OCI-LY7 (cell line): ENCODE data around the gene ANKRD10. TPM values are rescaled to one million over a fixed set of nuclear protein-coding genes. Genes with fewer than 3 reads are reported as not detected.

Experiments
- BruUV-seq: library from RNA; stranded (reverse); fragments of 400-500 nt; replicated peaks from 2 replicates; lab custom pipeline; 2021; lab: Mats Ljungman, UMichigan
- CTCF ChIA-PET: fragments of 300-600 bp; sonication (Branson Sonifier 250); formaldehyde crosslinking; loops from one replicate; lab custom pipeline; 2022; ENCODE audit warnings: antibody characterized with exemption; ENCODE audit not compliant: unreplicated experiment; lab: Charles Lee
- POLR2A ChIA-PET: fragments of 300-600 bp; sonication (Branson Sonifier 250); formaldehyde crosslinking; loops from one replicate; lab custom pipeline; 2022; ENCODE audit warnings: antibody characterized with exemption; lab: Charles Lee
- DNase-seq: peaks from one replicate; pipeline ENCODE4 v3.0.0-alpha.2; 2015; ENCODE audit warnings: low spot score
- H2AFZ ChIP-seq: fragments of 200-600 bp; sonication (generic), shearing (Covaris generic); 2 replicates; pipeline ENCODE4 v1.6.1; 2014; ENCODE audit warnings: mild to moderate bottlenecking, antibody characterized with exemption, low read length, moderate library complexity
- H3K27ac ChIP-seq: fragments of 200-600 bp; sonication (generic); 2 replicates; pipeline ENCODE4 v1.5.1; 2014; ENCODE audit warnings: mixed run types, low read depth, mild to moderate bottlenecking, moderate library complexity, low read length, inconsistent platforms; ENCODE audit not compliant: poor library complexity, severe bottlenecking
- H3K36me3 ChIP-seq: fragments of 200-600 bp; sonication (generic); 2 replicates; pipeline ENCODE4 v1.6.1; 2014; ENCODE audit warnings: mild to moderate bottlenecking, antibody characterized with exemption, low read length, moderate library complexity, mixed read lengths; ENCODE audit not compliant: insufficient read depth
- H3K4me1 ChIP-seq: fragments of 200-600 bp; sonication (generic); 2 replicates; pipeline ENCODE4 v1.5.1; 2014; ENCODE audit warnings: mild to moderate bottlenecking, low read length; ENCODE audit not compliant: insufficient read depth, poor library complexity, severe bottlenecking
- H3K4me2 ChIP-seq: fragments of 200-600 bp; sonication (generic); 2 replicates; pipeline ENCODE4 v1.6.1; 2014; ENCODE audit warnings: mild to moderate bottlenecking, low read length
- H3K4me3 ChIP-seq: fragments of 200-600 bp; sonication (generic); 2 replicates; pipeline ENCODE4 v1.5.1; 2014; ENCODE audit warnings: mild to moderate bottlenecking, low read depth, low read length; ENCODE audit not compliant: poor library complexity, severe bottlenecking
- H3K79me2 ChIP-seq: fragments of 200-600 bp; sonication (generic); 2 replicates; pipeline ENCODE4 v1.6.1; 2016; ENCODE audit warnings: low read depth, mild to moderate bottlenecking, low read length, moderate library complexity, mixed read lengths; ENCODE audit not compliant: insufficient read depth
- H3K9me2 ChIP-seq: fragments of 200-600 bp; sonication (generic); 2 replicates; pipeline ENCODE4 v1.6.1; 2016; ENCODE audit warnings: mild to moderate bottlenecking, low read length, mixed read lengths; ENCODE audit not compliant: insufficient read depth
- H3K9me3 ChIP-seq: fragments of 200-600 bp; sonication (generic); 2 replicates; pipeline ENCODE4 v1.6.1; 2014; ENCODE audit warnings: mild to moderate bottlenecking, mixed run types, low read length, mixed read lengths
- H4K20me1 ChIP-seq: fragments of 200-600 bp; sonication (generic); 2 replicates; pipeline ENCODE4 v1.6.1; 2014; ENCODE audit warnings: mild to moderate bottlenecking, antibody characterized with exemption, low read length, moderate library complexity, mixed read lengths; ENCODE audit not compliant: insufficient read depth
- CTCF ChIP-seq: fragments of 200-600 bp; sonication (generic); conservative IDR thresholded peaks from 2 replicates; pipeline ENCODE4 v1.5.1; 2014; ENCODE audit warnings: mild to moderate bottlenecking, antibody characterized with exemption, low read length, moderate library complexity, mixed read lengths
- EZH2phosphoT487 ChIP-seq: fragments of 200-600 bp; sonication (generic); IDR thresholded peaks from 2 replicates; pipeline ENCODE4 v1.6.1; 2018; ENCODE audit warnings: low read depth, borderline replicate concordance, mild to moderate bottlenecking, mixed run types, antibody characterized with exemption, low read length, moderate library complexity, mixed read lengths
- intact Hi-C: fragments of 100-400 bp; cut with micrococcal nuclease; formaldehyde crosslinking; loops from one replicate; pipeline ENCODE4 v1.10.0; 2022; ENCODE audit not compliant: unreplicated experiment
- total RNA-seq, 2 experiments: library from RNA; depleted of rRNA in 1 of 2; stranded (reverse); fragments of >200 nt in 1 of 2; shearing (Covaris generic) in 1 of 2; gene quantifications; 2 replicates each; pipeline ENCODE4 v1.2.3, GENCODE V29; 2014 to 2022

Gene ANKRD10
- total RNA-seq, 2 experiments from 2014 or later, result 82.8 to 86.0 TPM

GRCh38 chr13:110884517-110884916, 30.4 kb downstream of the ANKRD10 start:
- TF ChIP-seq CTCF (no peak), EZH2phosphoT487 (no peak)
- Histone ChIP-seq H3K79me2 (no peaks in the 10 kb centered on the region), H4K20me1 (no peaks in the 10 kb centered on the region), H3K9me2 (no peaks in the 10 kb centered on the region), H3K27ac (no peak overlapping the region), H3K9me3 (no peaks in the 10 kb centered on the region), H3K4me2 (no peak overlapping the region), H3K4me1 (no peaks in the 10 kb centered on the region), H3K36me3 (no peaks in the 10 kb centered on the region), H3K4me3 (no peak overlapping the region), H2AFZ (no peak overlapping the region)
- DNase-seq, result no peak
- ChIA-PET CTCF (no interaction called here), POLR2A (interaction anchor here (0.9 to 1.0 kb wide), 2 partner anchors 23 to 24 kb away, joined by 3 read pairs; no protein-coding TSS in a partner anchor)
- intact Hi-C loops, result no loop called here
- no TSS peak for BruUV-seq

GRCh38 chr13:110883542-110883941, 31.3 kb downstream of the ANKRD10 start:
- H4K20me1 ChIP-seq, result no peaks in the 10 kb centered on the region
- DNase-seq, result no peak
- no peaks in the 10 kb centered on the region for H3K9me3 ChIP-seq
- intact Hi-C loops, result no loop called here
- H3K36me3 ChIP-seq, result no peaks in the 10 kb centered on the region
- BruUV-seq, result no TSS peak
- no peak overlapping the region for H2AFZ ChIP-seq
- ChIA-PET CTCF (no interaction called here), POLR2A (no interaction called here)
- H3K27ac ChIP-seq, result no peak overlapping the region
- no peaks in the 10 kb centered on the region for H3K9me2 ChIP-seq
- no peak overlapping the region for H3K4me2 ChIP-seq
- no peak overlapping the region for H3K4me3 ChIP-seq
- TF ChIP-seq CTCF (no peak), EZH2phosphoT487 (no peak)
- no peaks in the 10 kb centered on the region for H3K4me1 ChIP-seq
- H3K79me2 ChIP-seq, result no peaks in the 10 kb centered on the region

- CTCF ChIA-PET, result no interaction called here
- BruUV-seq, result no TSS peak
These were observed 31.9 kb downstream of the ANKRD10 start for GRCh38 chr13:110882972-110883371.

More at GRCh38 chr13:110882972-110883371, 31.9 kb downstream of the ANKRD10 start:
- Histone ChIP-seq H2AFZ (no peak overlapping the region), H3K9me3 (no peaks in the 10 kb centered on the region), H3K27ac (no peak overlapping the region), H3K4me3 (no peak overlapping the region), H4K20me1 (no peaks in the 10 kb centered on the region), H3K4me2 (no peak overlapping the region), H3K9me2 (no peaks in the 10 kb centered on the region), H3K36me3 (no peaks in the 10 kb centered on the region), H3K79me2 (no peaks in the 10 kb centered on the region), H3K4me1 (no peaks in the 10 kb centered on the region)
- TF ChIP-seq EZH2phosphoT487 (no peak), CTCF (no peak)
- DNase-seq, result no peak
- POLR2A ChIA-PET, result no interaction called here
- intact Hi-C loops, result no loop called here
